HUES48 (cell line): ENCODE results near the gene TPGS2.

Experiments
- H3K27ac ChIP-seq: one replicate; pipeline ENCODE4 v1.7.0; 2013; ENCODE audit warnings: low read depth, low read length, inconsistent platforms
- H3K27me3 ChIP-seq: 2 replicates; pipeline ENCODE4 v1.6.1; 2013; ENCODE audit warnings: mild to moderate bottlenecking, low read length; ENCODE audit not compliant: control insufficient read depth, insufficient read depth
- H3K36me3 ChIP-seq: 2 replicates; pipeline ENCODE4 v1.6.1; 2013; ENCODE audit warnings: low read length; ENCODE audit not compliant: control insufficient read depth, insufficient read depth
- H3K4me1 ChIP-seq: 2 replicates; pipeline ENCODE4 v1.6.1; 2013; ENCODE audit warnings: mild to moderate bottlenecking, low read length; ENCODE audit not compliant: control insufficient read depth, insufficient read depth
- H3K4me3 ChIP-seq: 2 replicates; pipeline ENCODE4 v1.5.1; 2013; ENCODE audit warnings: mild to moderate bottlenecking, low read depth, low read length
- H3K9ac ChIP-seq: 2 replicates; pipeline ENCODE4 v1.6.1; 2013; ENCODE audit warnings: mild to moderate bottlenecking, low read depth, low read length, moderate library complexity
- H3K9me3 ChIP-seq: 2 replicates; pipeline ENCODE4 v1.6.1; 2013; ENCODE audit warnings: low read length; ENCODE audit not compliant: control insufficient read depth, insufficient read depth

TPGS2 gene

DNA sequence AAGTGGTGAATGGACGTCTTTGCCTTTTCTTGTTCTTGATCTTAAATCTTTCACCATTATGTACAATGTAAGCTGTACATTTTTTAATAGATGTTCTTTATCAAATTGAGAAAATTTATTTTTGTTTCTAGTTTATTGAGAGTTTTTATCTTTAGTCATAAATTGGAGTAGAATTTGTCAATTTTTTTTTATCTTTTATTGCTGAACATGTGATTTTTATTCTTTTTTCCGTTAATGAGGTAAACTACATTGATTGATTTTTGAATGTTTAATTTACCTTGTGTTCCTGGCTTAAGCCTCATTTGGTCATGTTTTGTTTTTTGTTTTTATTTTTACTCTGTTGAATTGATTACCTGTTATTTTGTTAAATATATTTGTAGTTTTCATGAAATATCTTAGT lies 19.8 kb upstream of the TPGS2 start:
- peaks cover 2% of the 10 kb centered on the region; the same call in 1 of the 2 replicates for H3K4me1 ChIP-seq
- H3K9ac ChIP-seq: no peak overlapping the region
- no peaks in the 10 kb centered on the region for H3K9me3 ChIP-seq
- no peaks in the 10 kb centered on the region for H3K36me3 ChIP-seq
- H3K27me3 ChIP-seq: no peaks in the 10 kb centered on the region
- H3K4me3 ChIP-seq: no peak overlapping the region
- no peak overlapping the region for H3K27ac ChIP-seq

DNA sequence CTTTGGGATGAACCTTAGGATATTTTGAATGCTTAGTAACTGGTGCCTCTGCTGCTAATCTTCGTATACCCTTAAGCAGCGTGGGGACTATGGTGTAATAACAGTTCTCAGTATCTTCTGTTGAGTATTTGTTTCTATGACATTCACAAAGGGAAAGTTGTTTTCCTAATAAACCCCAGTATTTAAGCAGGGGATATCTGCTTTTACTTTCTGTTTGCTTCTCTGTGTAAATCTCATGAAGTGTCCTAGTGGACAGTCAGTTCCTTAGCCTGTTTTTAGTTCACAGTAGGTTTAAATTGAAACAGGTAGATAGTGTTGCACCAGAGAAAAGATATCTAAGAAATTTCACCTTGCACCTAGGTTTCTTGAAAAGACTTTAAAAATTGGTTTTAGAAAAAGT lies 15.0 kb upstream of the TPGS2 start:
- Histone ChIP-seq H3K36me3 (no peaks in the 10 kb centered on the region), H3K9ac (no peak overlapping the region), H3K4me3 (no peak overlapping the region)

DNA sequence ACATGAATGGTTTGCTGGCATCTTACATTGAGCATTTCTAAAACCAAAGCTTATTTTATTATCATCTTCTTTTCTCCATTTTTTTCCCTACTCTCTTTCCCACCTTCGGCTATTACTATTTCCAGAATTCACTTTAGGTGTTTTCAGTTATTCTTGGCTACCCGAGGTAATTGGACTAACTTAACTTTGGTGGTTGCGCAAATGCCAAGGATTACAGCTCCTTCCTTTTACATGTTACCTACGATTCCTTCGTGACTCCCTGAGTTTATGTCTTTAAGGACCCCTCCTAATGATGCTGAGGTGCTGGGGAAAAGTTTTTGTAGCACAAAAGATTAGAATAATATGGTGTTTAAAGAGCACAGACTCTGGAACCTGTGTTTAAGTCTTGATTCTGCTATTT lies 14.4 kb upstream of the TPGS2 start:
- no peaks in the 10 kb centered on the region for H3K36me3 ChIP-seq
- no peak overlapping the region for H3K9ac ChIP-seq
- no peaks in the 10 kb centered on the region for H3K9me3 ChIP-seq
- H3K4me1 ChIP-seq: peaks cover 16% of the 10 kb centered on the region; the same call in 1 of the 2 replicates
- H3K27ac ChIP-seq: no peak overlapping the region
- H3K4me3 ChIP-seq: no peak overlapping the region
- no peaks in the 10 kb centered on the region for H3K27me3 ChIP-seq

More for the DNA sequence above, 15.0 kb upstream of the TPGS2 start:
- Histone ChIP-seq H3K9me3 (no peaks in the 10 kb centered on the region), H3K27me3 (no peaks in the 10 kb centered on the region), H3K27ac (no peak overlapping the region), H3K4me1 (peaks cover 16% of the 10 kb centered on the region; the same call in 1 of the 2 replicates)

DNA sequence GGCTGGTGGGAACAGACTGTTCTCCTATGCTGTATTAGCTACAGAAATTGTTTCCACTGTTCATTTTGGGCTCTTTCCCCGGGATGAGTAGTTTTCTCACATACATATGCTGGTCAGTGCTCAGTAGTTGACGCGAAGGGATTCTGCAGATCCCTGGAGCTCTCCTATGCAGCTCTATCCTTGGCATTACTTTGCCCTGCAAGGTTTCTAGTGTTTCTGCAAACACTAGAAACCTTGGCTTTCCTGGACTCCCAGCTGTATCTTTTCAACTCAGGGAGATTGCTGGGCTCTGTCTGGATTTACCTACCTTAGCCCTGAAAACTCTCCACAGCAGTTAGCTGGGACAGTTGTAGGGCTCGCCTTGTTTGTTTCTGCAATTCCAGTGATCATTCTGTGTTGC lies 11.0 kb upstream of the TPGS2 start:
- no peaks in the 10 kb centered on the region for H3K27me3 ChIP-seq
- no peak overlapping the region for H3K4me3 ChIP-seq
- H3K36me3 ChIP-seq: no peaks in the 10 kb centered on the region
- no peaks in the 10 kb centered on the region for H3K9me3 ChIP-seq
- peaks cover 16% of the 10 kb centered on the region; the same call in 1 of the 2 replicates for H3K4me1 ChIP-seq
- no peak overlapping the region for H3K27ac ChIP-seq
- no peak overlapping the region for H3K9ac ChIP-seq

DNA sequence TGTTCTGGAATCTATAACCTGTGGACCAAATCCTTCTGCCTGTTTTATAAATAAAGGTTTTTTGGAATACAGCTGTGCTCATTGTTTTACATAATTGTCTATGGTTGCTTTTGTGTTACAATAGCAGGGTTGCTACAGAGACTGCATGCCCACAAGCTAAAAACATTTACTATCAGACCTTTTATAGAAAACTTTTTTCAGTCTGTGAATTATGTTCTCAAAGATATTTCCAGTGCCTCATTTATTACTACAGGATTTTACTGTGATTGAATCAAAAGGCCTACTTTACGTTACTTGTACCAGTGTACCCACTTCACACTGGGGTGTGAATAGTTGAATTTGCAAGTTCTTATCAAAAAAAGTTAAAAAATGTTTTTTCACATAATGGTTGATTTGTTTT lies 7.1 kb upstream of the TPGS2 start:
- Histone ChIP-seq H3K9me3 (no peaks in the 10 kb centered on the region), H3K4me3 (no peak overlapping the region), H3K36me3 (no peaks in the 10 kb centered on the region), H3K9ac (no peak overlapping the region), H3K4me1 (no peaks in the 10 kb centered on the region), H3K27me3 (no peaks in the 10 kb centered on the region), H3K27ac (no peak overlapping the region)

DNA sequence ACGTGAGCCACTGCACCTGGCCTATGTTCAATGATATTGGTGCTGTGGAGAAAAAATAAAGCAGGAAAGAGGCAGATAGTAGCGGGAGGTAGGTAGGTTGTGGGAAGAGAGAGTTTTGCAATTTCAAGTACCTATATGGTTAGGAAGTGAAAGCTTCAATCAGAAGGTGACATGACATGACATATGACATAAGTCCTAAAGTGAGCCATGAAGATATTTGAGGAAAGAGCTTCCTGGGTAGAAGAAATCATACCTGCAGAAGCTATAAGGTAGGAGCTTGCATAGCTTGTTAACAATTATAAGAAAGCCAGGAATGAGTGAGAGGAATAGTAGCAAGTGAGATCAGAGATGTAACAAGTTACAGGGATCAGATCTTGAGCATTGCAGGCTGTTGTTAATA lies 4.3 kb upstream of the TPGS2 start:
- Histone ChIP-seq H3K9ac (no peak overlapping the region), H3K4me3 (no peak overlapping the region), H3K36me3 (no peaks in the 10 kb centered on the region), H3K9me3 (no peaks in the 10 kb centered on the region), H3K27me3 (no peaks in the 10 kb centered on the region), H3K27ac (no peak overlapping the region), H3K4me1 (peaks cover 10% of the 10 kb centered on the region; the same call in 1 of the 2 replicates)

DNA sequence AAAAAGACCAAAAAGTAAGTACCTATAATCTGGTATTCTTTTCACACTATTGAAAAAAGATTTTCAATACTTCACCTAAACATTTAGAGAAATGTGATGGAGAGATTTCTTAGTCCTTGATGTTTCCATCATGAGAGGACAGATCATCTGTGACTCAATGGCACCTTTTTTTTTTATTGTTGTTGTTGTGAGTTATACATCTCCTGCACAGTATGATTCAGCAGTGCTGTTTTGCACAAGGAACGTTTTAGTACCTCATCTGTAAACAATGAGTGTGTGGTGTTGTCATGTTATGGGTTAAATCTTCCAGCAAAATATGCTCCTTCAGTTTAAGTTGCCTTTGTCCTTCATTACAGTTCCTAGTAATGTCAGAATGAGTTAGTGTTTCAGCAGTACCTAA lies 2.3 kb upstream of the TPGS2 start:
- Histone ChIP-seq H3K4me1 (peaks cover 15% of the 10 kb centered on the region), H3K9me3 (no peaks in the 10 kb centered on the region), H3K27me3 (no peaks in the 10 kb centered on the region), H3K9ac (no peak overlapping the region), H3K27ac (no peak overlapping the region), H3K36me3 (peaks cover 6% of the 10 kb centered on the region; the same call in 1 of the 2 replicates), H3K4me3 (no peak overlapping the region)

DNA sequence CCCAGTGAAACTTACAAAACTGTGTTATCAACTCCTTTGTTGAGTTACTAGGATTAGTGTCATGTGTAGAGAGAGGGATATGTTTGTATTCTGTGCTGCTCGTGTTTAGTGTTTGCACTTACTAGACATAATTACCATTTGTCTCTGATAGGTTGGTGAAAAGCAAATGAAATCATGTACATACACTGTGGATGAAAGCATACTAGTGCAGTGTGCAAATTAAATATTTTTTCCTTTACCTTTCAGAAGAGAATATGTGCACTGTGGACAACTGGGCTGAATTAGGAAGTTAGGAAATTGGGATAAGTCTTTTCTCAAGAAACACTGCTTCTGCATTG lies 1.3 kb upstream of the TPGS2 start:
- Histone ChIP-seq H3K36me3 (peaks cover 6% of the 10 kb centered on the region; the same call in 1 of the 2 replicates), H3K9ac (no peak overlapping the region), H3K4me1 (peaks cover 15% of the 10 kb centered on the region), H3K4me3 (peak overlapping the region; percentile 90), H3K9me3 (no peaks in the 10 kb centered on the region), H3K27me3 (no peaks in the 10 kb centered on the region), H3K27ac (no peak overlapping the region)

DNA sequence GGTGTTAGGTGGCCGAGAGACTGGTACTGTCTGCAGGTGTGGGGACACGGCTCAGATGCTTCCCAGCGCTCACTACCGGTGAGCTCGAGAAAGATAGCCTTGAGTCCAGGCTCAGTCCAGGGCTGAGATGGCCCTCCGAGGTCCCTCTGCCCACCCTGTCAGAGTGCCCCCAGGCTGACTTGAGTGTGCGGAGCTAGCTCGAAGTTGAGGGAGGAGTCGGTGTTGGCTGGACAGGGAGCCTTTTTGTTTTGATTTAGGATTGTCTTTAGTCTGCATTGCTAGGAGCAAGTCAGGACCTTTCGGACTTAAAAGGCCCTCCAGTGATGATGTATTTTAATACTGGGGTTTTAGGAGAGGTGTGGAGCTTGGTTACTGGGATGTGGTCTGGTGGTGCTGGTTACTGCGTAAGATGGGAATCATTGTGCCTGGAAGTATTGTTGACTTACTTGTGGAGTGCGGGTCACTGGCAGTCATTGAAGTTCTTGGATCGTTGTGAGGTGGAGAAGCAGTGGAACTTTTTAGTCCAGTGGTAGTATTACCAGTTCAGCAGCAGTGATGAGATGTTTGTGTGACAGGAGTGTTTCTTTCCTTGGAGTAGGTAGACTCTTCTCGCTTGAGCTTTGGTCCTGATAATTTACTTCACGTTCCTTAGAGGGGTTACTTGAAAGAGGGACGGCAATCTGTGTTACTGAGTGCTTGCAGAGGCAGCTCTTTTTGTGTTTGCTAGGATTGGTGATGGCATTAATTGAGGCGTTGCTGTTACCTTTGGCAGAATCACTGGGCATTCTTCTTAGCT lies 758 bp upstream of the TPGS2 start:
- Histone ChIP-seq H3K27ac (peak overlapping the region; percentile 77), H3K9ac (peak overlapping the region; percentile 78), H3K4me3 (peak overlapping the region; percentile 90), H3K27me3 (no peaks in the 10 kb centered on the region), H3K36me3 (peaks cover 6% of the 10 kb centered on the region; the same call in 1 of the 2 replicates), H3K9me3 (no peaks in the 10 kb centered on the region), H3K4me1 (peaks cover 15% of the 10 kb centered on the region)

DNA sequence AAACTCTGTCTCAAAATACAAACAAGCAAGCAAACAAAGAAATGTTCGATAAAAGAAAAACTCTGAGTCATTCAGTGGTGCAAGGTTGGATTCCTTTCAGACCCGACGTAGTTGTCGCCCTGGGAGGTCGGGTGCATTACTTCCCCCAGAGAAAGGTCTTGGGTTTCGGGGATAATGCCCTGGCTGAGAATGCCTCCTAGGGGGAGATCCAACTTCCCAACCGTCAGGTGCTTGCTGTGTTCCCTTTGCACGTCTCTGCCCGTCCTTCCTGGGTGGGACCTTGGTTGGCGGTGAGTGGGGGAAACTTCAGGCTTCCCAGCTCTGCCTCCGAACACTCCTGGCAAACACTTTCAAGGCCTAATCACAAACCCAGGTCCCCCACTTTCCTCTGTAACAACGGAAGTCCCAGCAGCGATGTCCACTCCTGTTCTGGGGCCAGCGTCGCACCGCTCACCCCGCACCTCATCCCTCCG lies 609 bp downstream of the TPGS2 start:
- Histone ChIP-seq H3K9ac (peak overlapping the region; percentile 78), H3K9me3 (no peaks in the 10 kb centered on the region), H3K4me1 (peaks cover 15% of the 10 kb centered on the region), H3K27ac (peak overlapping the region; percentile 77), H3K27me3 (no peaks in the 10 kb centered on the region), H3K36me3 (peaks cover 10% of the 10 kb centered on the region), H3K4me3 (peak overlapping the region; percentile 90)

DNA sequence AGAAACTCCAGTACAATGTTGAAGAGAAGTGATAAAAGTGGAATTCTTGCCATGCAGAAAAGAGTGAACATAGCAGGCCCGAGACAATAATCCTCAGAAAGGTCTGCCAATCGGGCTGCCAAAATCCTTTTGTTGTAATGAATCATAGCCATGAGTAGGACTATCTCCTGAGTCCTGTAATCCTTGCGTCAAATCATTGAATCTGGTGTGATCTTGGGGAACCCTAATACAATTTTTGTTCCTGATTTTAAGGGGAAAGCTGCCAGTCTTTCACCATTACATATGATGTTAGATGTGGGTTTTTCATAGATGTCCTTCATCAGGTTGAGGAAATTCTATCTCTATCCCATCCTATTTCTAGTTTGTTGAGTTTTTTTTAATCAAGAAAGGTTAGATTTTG lies 2.2 kb downstream of the TPGS2 start:
- no peak overlapping the region for H3K9ac ChIP-seq
- peaks cover 15% of the 10 kb centered on the region for H3K4me1 ChIP-seq
- H3K4me3 ChIP-seq: no peak overlapping the region
- H3K36me3 ChIP-seq: peaks cover 18% of the 10 kb centered on the region
- no peak overlapping the region for H3K27ac ChIP-seq
- H3K9me3 ChIP-seq: no peaks in the 10 kb centered on the region
- no peaks in the 10 kb centered on the region for H3K27me3 ChIP-seq
